ENCODE data around the gene MED13L. TPM values are rescaled to one million over a fixed set of nuclear protein-coding genes. Genes with fewer than 3 reads are reported as not detected.
"Not testable (repeated sequence)": the region's sequence is repeated elsewhere in the genome, so short reads cannot be mapped to it uniquely, and the experiment has no call there.

Gene MED13L
- total and polyA plus RNA-seq, 9 donors: 47.8 to 198 (median 156) TPM

- WGBS, 3 donors: 85 to 92% (median 87%) methylated on average over 3 of the region's 3 CpGs
- intact Hi-C loops (cut with DNase I): no loop called here
- Histone ChIP-seq H3K27ac (no peak overlapping the region), H3K4me3 (no peak overlapping the region), H3K4me1 (ENCODE audit: insufficient read depth) (peaks cover 12% of the 10 kb centered on the region), H3K27me3 (no peaks in the 10 kb centered on the region), H3K9me3 (no peaks in the 10 kb centered on the region), H3K36me3 (no peaks in the 10 kb centered on the region)
- TF ChIP-seq EP300 (IDR thresholded peaks at IDR 0.05) (no peak), POLR2A (IDR thresholded peaks at IDR 0.05) (no peak), CTCF (IDR thresholded peaks at IDR 0.05) (no peak)
- DNase-seq: no peak
Measured at GRCh38 chr12:116135209-116135930, 142.1 kb downstream of the MED13L start.

GRCh38 chr12:116133636-116134214, 143.8 kb downstream of the MED13L start:
- H3K36me3 ChIP-seq: no peaks in the 10 kb centered on the region
- no peak overlapping the region for H3K27ac ChIP-seq
- whole genome bisulfite sequencing, 3 donors: 32 to 36% (median 34%) methylated on average over 4 of the region's 4 CpGs
- H3K9me3 ChIP-seq: no peaks in the 10 kb centered on the region
- H3K27me3 ChIP-seq: no peaks in the 10 kb centered on the region
- intact Hi-C loops (cut with DNase I): no loop called here
- H3K4me1 ChIP-seq (ENCODE audit: insufficient read depth): peaks cover 14% of the 10 kb centered on the region
- H3K4me3 ChIP-seq: no peak overlapping the region
- TF ChIP-seq CTCF (IDR thresholded peaks at IDR 0.05) (no peak), POLR2A (IDR thresholded peaks at IDR 0.05) (no peak)
- DNase-seq: no peak

- TF ChIP-seq CTCF (IDR thresholded peaks at IDR 0.05) (no peak), POLR2A (IDR thresholded peaks at IDR 0.05) (no peak), EP300 (IDR thresholded peaks at IDR 0.05) (no peak)
- intact Hi-C loops (cut with DNase I): no loop called here
- Histone ChIP-seq H3K4me3 (no peak overlapping the region), H3K27ac (no peak overlapping the region), H3K4me1 (ENCODE audit: insufficient read depth) (peaks cover 10% of the 10 kb centered on the region), H3K27me3 (no peaks in the 10 kb centered on the region), H3K36me3 (no peaks in the 10 kb centered on the region), H3K9me3 (no peaks in the 10 kb centered on the region)
- WGBS, 3 donors: 71 to 79% (median 75%) methylated on average over 2 of the region's 2 CpGs
- DNase-seq: no peak
Measured at GRCh38 chr12:116133149-116133548, 144.3 kb downstream of the MED13L start.

- H3K27ac ChIP-seq; intact Hi-C loops (cut with DNase I); H3K9me3 ChIP-seq; DNase-seq; H3K27me3 ChIP-seq; H3K4me3 ChIP-seq; H3K36me3 ChIP-seq: not testable (repeated sequence)
- WGBS, 3 donors: 92 to 96% (median 96%) methylated on average over 10 of the region's 10 CpGs
- peaks cover 12% of the 10 kb centered on the region for H3K4me1 ChIP-seq (ENCODE audit: insufficient read depth)
Measured at GRCh38 chr12:116131987-116132386, 145.5 kb downstream of the MED13L start.

- no peak overlapping the region for H3K27ac ChIP-seq
- H3K4me3 ChIP-seq: no peak overlapping the region
- DNase-seq: no peak
- H3K4me1 ChIP-seq (ENCODE audit: insufficient read depth): peaks cover 16% of the 10 kb centered on the region
- TF ChIP-seq CTCF (IDR thresholded peaks at IDR 0.05): no peak
- TF ChIP-seq POLR2A (IDR thresholded peaks at IDR 0.05): no peak
- TF ChIP-seq EP300 (IDR thresholded peaks at IDR 0.05): no peak
- H3K27me3 ChIP-seq: no peaks in the 10 kb centered on the region
- 96 to 98% (median 96%) methylated on average over 3 of the region's 3 CpGs for WGBS, 3 donors
- no peaks in the 10 kb centered on the region for H3K9me3 ChIP-seq
- intact Hi-C loops (cut with DNase I): no loop called here
- H3K36me3 ChIP-seq: no peaks in the 10 kb centered on the region
Measured at GRCh38 chr12:116131176-116131575, 146.3 kb downstream of the MED13L start.
